Breast epithelium (tissue), 3 donors: ENCODE measurements around the gene NXPH4.

ENCODE experiments used
- POLR2A ChIP-seq: fragments of 450-650 bp; IDR thresholded peaks from one replicate; pipeline ENCODE4 v1.6.1; 2016; ENCODE audit warnings: antibody characterized with exemption, mild to moderate bottlenecking, moderate library complexity
- TF ChIP-seq, protein P1 (sequence below), 3 donors: fragments of 450-650 bp; IDR thresholded peaks; one replicate each; pipeline ENCODE4 v1.5.1; 2016 to 2017; ENCODE audit warnings: antibody characterized with exemption in 3 of 3, mild to moderate bottlenecking in 3 of 3, moderate library complexity in 3 of 3

DNA sequence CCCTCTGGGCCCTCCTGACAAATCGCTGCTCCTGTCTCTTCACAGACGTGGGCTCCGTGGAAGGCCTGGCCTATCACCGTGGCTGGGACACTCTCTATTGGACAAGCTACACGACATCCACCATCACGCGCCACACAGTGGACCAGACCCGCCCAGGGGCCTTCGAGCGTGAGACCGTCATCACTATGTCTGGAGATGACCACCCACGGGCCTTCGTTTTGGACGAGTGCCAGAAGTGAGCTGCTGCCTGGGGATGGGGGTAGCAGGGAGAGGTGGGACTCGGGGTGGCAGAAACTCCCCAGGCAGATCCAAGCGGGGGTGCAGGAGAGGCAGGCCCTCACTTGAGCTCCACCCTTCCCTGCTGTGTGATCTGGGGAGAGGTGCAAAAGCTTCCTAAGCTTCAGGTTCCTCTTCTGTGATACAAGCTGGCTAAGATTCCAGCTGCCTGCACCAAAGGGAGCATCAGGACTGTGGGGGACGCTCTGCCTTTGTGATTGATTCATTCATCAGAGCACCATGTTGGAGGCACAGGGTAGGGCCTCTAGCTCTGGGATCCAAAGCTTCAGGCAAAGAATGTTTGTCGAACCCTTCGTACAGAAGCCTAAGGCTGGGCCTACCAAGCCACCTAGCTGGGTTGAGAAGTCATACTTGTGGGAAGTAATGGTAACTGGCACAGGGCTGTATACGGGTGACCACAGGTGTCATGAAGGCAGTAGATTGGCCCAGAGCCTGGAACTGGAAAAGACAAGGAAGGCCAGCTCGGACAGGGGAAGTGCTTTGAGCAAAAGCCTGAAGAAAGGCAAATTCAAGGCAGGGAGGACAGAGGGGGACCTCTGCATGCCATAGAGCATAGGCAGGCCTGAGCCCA lies 29.1 kb upstream of the NXPH4 start:
- TF ChIP-seq, protein P1, sequence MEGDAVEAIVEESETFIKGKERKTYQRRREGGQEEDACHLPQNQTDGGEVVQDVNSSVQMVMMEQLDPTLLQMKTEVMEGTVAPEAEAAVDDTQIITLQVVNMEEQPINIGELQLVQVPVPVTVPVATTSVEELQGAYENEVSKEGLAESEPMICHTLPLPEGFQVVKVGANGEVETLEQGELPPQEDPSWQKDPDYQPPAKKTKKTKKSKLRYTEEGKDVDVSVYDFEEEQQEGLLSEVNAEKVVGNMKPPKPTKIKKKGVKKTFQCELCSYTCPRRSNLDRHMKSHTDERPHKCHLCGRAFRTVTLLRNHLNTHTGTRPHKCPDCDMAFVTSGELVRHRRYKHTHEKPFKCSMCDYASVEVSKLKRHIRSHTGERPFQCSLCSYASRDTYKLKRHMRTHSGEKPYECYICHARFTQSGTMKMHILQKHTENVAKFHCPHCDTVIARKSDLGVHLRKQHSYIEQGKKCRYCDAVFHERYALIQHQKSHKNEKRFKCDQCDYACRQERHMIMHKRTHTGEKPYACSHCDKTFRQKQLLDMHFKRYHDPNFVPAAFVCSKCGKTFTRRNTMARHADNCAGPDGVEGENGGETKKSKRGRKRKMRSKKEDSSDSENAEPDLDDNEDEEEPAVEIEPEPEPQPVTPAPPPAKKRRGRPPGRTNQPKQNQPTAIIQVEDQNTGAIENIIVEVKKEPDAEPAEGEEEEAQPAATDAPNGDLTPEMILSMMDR (IDR thresholded peaks at IDR 0.05) = no peak
- no peak for TF ChIP-seq POLR2A
